Tibial artery (tissue), 4 donors: ENCODE measurements around the gene SBNO2.
A peak's percentile ranks its signal among the peaks of the same experiment; 100 is the strongest.

Experiments
- DNase-seq, 2 donors: peaks; one replicate each; pipeline ENCODE4 v3.0.0-alpha.2; 2019
- H3K27ac ChIP-seq, 2 donors: fragments of 200-600 bp; sonication (generic) in 1 of 2; 1 replicate in 1 of 2; 2 replicates in 1 of 2; pipeline ENCODE4 v1.5.1; 2018 to 2019; ENCODE audit warnings: mild to moderate bottlenecking in 1 of 2
- H3K27me3 ChIP-seq, 2 donors: fragments of 200-600 bp; sonication (generic) in 1 of 2; one replicate each; pipeline versions ENCODE4 v1.5.1 to v1.6.0; 2016 to 2019
- H3K36me3 ChIP-seq, 3 donors: fragments of 200-600 bp; sonication (generic) in 2 of 3; one replicate each; pipeline ENCODE4 v1.5.1; 2016 to 2019; ENCODE audit warnings: mild to moderate bottlenecking in 2 of 3
- H3K4me1 ChIP-seq, 4 donors: fragments of 200-600 bp; sonication (generic) in 2 of 4; 1 replicate in 3 of 4; 2 replicates in 1 of 4; pipeline ENCODE4 v1.5.1; 2016 to 2019
- H3K4me3 ChIP-seq, 2 donors: fragments of 200-600 bp; sonication (generic) in 1 of 2; 1 replicate in 1 of 2; 2 replicates in 1 of 2; pipeline ENCODE4 v1.5.1; 2018 to 2019; ENCODE audit warnings: mild to moderate bottlenecking in 2 of 2
- H3K9me3 ChIP-seq, 3 donors: fragments of 200-600 bp; sonication (generic) in 1 of 3; one replicate each; pipeline ENCODE4 v1.5.1; 2016 to 2019
- CTCF ChIP-seq, 2 experiments: fragments of 200-600 bp in 1 of 2; fragments of 450-650 bp in 1 of 2; IDR thresholded peaks; one replicate each; pipeline ENCODE4 v1.5.1; 2017 to 2019; ENCODE audit warnings: antibody characterized with exemption in 2 of 2, mild to moderate bottlenecking in 1 of 2, moderate library complexity in 1 of 2
- intact Hi-C: fragments of 100-400 bp; cut with DNase I; formaldehyde crosslinking; loops from one replicate; pipeline ENCODE4 v1.15.0; 2023; ENCODE audit warnings: low total_unique reads

SBNO2 gene

GRCh38 chr19:1111641-1112267, 62.3 kb downstream of the SBNO2 start:
- intact Hi-C loops: loop anchor here (5.0 kb wide), 1 partner anchor 81 kb away; no protein-coding TSS in a partner anchor
- no peak for TF ChIP-seq CTCF (IDR thresholded peaks at IDR 0.05)
- Histone ChIP-seq H3K4me1 (peaks cover 0 to 35% (median 25%) of the 10 kb centered on the region in 4 donors), H3K27me3 (no peaks in the 10 kb centered on the region), H3K27ac (peak overlapping the region; percentile 76 to 84), H3K9me3 (no peaks in the 10 kb centered on the region), H3K4me3 (no peak overlapping the region), H3K36me3 (peaks cover 36 to 94% (median 93%) of the 10 kb centered on the region in 3 donors)
- no peak for DNase-seq

- no peak for TF ChIP-seq CTCF (IDR thresholded peaks at IDR 0.05)
- H3K4me3 ChIP-seq: no peak overlapping the region
- no peaks in the 10 kb centered on the region for H3K27me3 ChIP-seq
- H3K9me3 ChIP-seq: no peaks in the 10 kb centered on the region
- H3K36me3 ChIP-seq: peaks cover 36 to 94% (median 93%) of the 10 kb centered on the region in 3 donors
- DNase-seq: no peak
- peaks cover 0 to 43% (median 31%) of the 10 kb centered on the region in 4 donors for H3K4me1 ChIP-seq
- intact Hi-C loops: loop anchor here (5.0 kb wide), 1 partner anchor 81 kb away; no protein-coding TSS in a partner anchor
- peak overlapping the region; percentile 76 to 84 for H3K27ac ChIP-seq
Measured at GRCh38 chr19:1110809-1111640, 63.0 kb downstream of the SBNO2 start.

GRCh38 chr19:1109697-1110671, 64.1 kb downstream of the SBNO2 start:
- DNase-seq: no peak
- peaks cover 7 to 53% (median 42%) of the 10 kb centered on the region in 4 donors for H3K4me1 ChIP-seq
- no peaks in the 10 kb centered on the region for H3K27me3 ChIP-seq
- TF ChIP-seq CTCF (IDR thresholded peaks at IDR 0.05): no peak
- peaks cover 32 to 94% (median 91%) of the 10 kb centered on the region in 3 donors for H3K36me3 ChIP-seq
- intact Hi-C loops: loop anchor here (5.0 to 10.0 kb wide), 2 partner anchors 82 to 185 kb away; partner anchors contain the start of gene ARID3A
- H3K27ac ChIP-seq: no peak overlapping the region
- no peaks in the 10 kb centered on the region for H3K9me3 ChIP-seq
- no peak overlapping the region for H3K4me3 ChIP-seq

GRCh38 chr19:1109032-1109551, 65.0 kb downstream of the SBNO2 start:
- no peak for TF ChIP-seq CTCF (IDR thresholded peaks at IDR 0.05)
- H3K4me3 ChIP-seq: no peak overlapping the region
- H3K27me3 ChIP-seq: no peaks in the 10 kb centered on the region

More at GRCh38 chr19:1109032-1109551, 65.0 kb downstream of the SBNO2 start:
- H3K4me1 ChIP-seq: peaks cover 7 to 54% (median 37%) of the 10 kb centered on the region in 4 donors
- H3K36me3 ChIP-seq: peaks cover 32 to 86% (median 84%) of the 10 kb centered on the region in 3 donors
- intact Hi-C loops: loop anchor here (10.0 kb wide), 1 partner anchor 184 kb away; the partner anchor contains the start of gene ARID3A
- DNase-seq: no peak
- no peaks in the 10 kb centered on the region for H3K9me3 ChIP-seq
- H3K27ac ChIP-seq: no peak overlapping the region
